Midbrain (tissue), 1 donor: ENCODE results near the gene ARPC5.
A peak's percentile ranks its signal among the peaks of the same experiment; 100 is the strongest.
"Not testable (repeated sequence)": the region's sequence is repeated elsewhere in the genome, so short reads cannot be mapped to it uniquely, and the experiment has no call there.

ENCODE experiments used
- DNase-seq: peaks from one replicate; lab custom pipeline; 2025; lab: John Stamatoyannopoulos, UW

ARPC5 gene

GRCh38 chr1:183635606-183636333 lies at the start of gene ARPC5:
ARPC5 (minus strand) TSS chr1:183635783; CDS start chr1:183635659, 124 bp downstream.
- DNase-seq = peak; percentile 98

GRCh38 chr1:183685112-183685713 lies 49.6 kb upstream of the ARPC5 start:
- peak; percentile 24 for DNase-seq

GRCh38 chr1:183679363-183679762 lies 43.8 kb upstream of the ARPC5 start:
- not testable (repeated sequence) for DNase-seq

GRCh38 chr1:183678819-183679218 lies 43.2 kb upstream of the ARPC5 start:
- no peak for DNase-seq

- no peak for DNase-seq
These were observed 41.1 kb upstream of the ARPC5 start for GRCh38 chr1:183676586-183677189.

GRCh38 chr1:183675883-183676585 lies 40.5 kb upstream of the ARPC5 start:
- DNase-seq = no peak

GRCh38 chr1:183675381-183675780 lies 39.8 kb upstream of the ARPC5 start:
- no peak for DNase-seq

- DNase-seq = no peak
These were observed 39.3 kb upstream of the ARPC5 start for GRCh38 chr1:183674886-183675285.

GRCh38 chr1:183674339-183674738 lies 38.8 kb upstream of the ARPC5 start:
- peak; percentile 16 for DNase-seq

- DNase-seq = no peak
These were observed 38.2 kb upstream of the ARPC5 start for GRCh38 chr1:183673605-183674323.

GRCh38 chr1:183670169-183670568 lies 34.6 kb upstream of the ARPC5 start:
- DNase-seq = no peak

- no peak for DNase-seq
These were observed 20.8 kb upstream of the ARPC5 start for GRCh38 chr1:183656355-183656754.

GRCh38 chr1:183655562-183656075 lies 20.0 kb upstream of the ARPC5 start:
- peak; percentile 89 for DNase-seq

- no peak for DNase-seq
These were observed 19.1 kb upstream of the ARPC5 start for GRCh38 chr1:183654706-183655105.

- DNase-seq = no peak
These were observed 18.4 kb upstream of the ARPC5 start for GRCh38 chr1:183653876-183654451.

GRCh38 chr1:183653462-183653794 lies 17.8 kb upstream of the ARPC5 start:
- no peak for DNase-seq

- DNase-seq = no peak
These were observed 17.2 kb upstream of the ARPC5 start, which contains the start of gene APOBEC4 for GRCh38 chr1:183652547-183653461. APOBEC4 (minus strand) TSS chr1:183653316; CDS start chr1:183648781, 4,535 bp downstream.

- no peak for DNase-seq
These were observed 16.5 kb upstream of the ARPC5 start for GRCh38 chr1:183652107-183652506.

- DNase-seq = no peak
These were observed 16.0 kb upstream of the ARPC5 start for GRCh38 chr1:183651612-183652011.

GRCh38 chr1:183648042-183648441 lies 12.5 kb upstream of the ARPC5 start:
- no peak for DNase-seq
